HepG2 (cell line): Measurements from ENCODE around the gene MGA. TPM values are rescaled to one million over a fixed set of nuclear protein-coding genes. Genes with fewer than 3 reads are reported as not detected.

ENCODE experiments used
- DPF2 ChIP-seq: sonication (generic); formaldehyde crosslinking; IDR thresholded peaks from 2 replicates; pipeline ENCODE4 v1.4.0; 2020; ENCODE audit warnings: mild to moderate bottlenecking, low read depth, missing genetic modification reagents, borderline replicate concordance
- GABPB1 ChIP-seq: IDR thresholded peaks from 2 replicates; pipeline ENCODE4 v1.6.1; 2016; ENCODE audit warnings: mild to moderate bottlenecking, missing genetic modification reagents, moderate library complexity, missing compliant biosample characterization
- HDAC1 ChIP-seq: sonication (generic); formaldehyde crosslinking; IDR thresholded peaks from 2 replicates; pipeline ENCODE4 v1.5.1; 2020; ENCODE audit warnings: mild to moderate bottlenecking, missing genetic modification reagents
- NAIF1 ChIP-seq: sonication (generic); formaldehyde crosslinking; IDR thresholded peaks from 2 replicates; pipeline ENCODE4 v1.5.0; 2020; ENCODE audit warnings: mild to moderate bottlenecking, missing genetic modification reagents, borderline replicate concordance
- PRDM15 ChIP-seq: sonication (generic); formaldehyde crosslinking; IDR thresholded peaks from 2 replicates; pipeline ENCODE4 v1.4.0; 2020; ENCODE audit warnings: missing genetic modification reagents
- PRMT3 ChIP-seq: sonication (generic); formaldehyde crosslinking; IDR thresholded peaks from 2 replicates; pipeline ENCODE4 v1.8.1; 2022; ENCODE audit warnings: low read depth, mild to moderate bottlenecking, moderate library complexity, missing genetic modification reagents, borderline replicate concordance
- TRIM24 ChIP-seq: sonication (generic); formaldehyde crosslinking; IDR thresholded peaks from 2 replicates; pipeline ENCODE4 v1.8.0; 2022; ENCODE audit warnings: mild to moderate bottlenecking, missing genetic modification reagents
- ZHX2 ChIP-seq, 2 experiments: sonication (generic) in 1 of 2; formaldehyde crosslinking in 1 of 2; IDR thresholded peaks; 2 replicates each; pipeline versions ENCODE4 v1.6.1 to v1.9.0; 2014 to 2022; ENCODE audit warnings: antibody characterized with exemption in 1 of 2, borderline replicate concordance in 1 of 2, inconsistent platforms in 1 of 2, low read depth in 1 of 2, missing genetic modification reagents in 1 of 2
- ZNF138 ChIP-seq: sonication (generic); formaldehyde crosslinking; IDR thresholded peaks from 2 replicates; pipeline ENCODE4 v1.5.0; 2020; ENCODE audit warnings: mild to moderate bottlenecking, low read depth, missing genetic modification reagents
- ZNF143 ChIP-seq: sonication (generic); formaldehyde crosslinking; IDR thresholded peaks from 2 replicates; pipeline ENCODE4 v1.4.0; 2020; ENCODE audit warnings: missing genetic modification reagents
- ZNF451 ChIP-seq: sonication (generic); formaldehyde crosslinking; IDR thresholded peaks from 2 replicates; pipeline ENCODE4 v1.5.0; 2020; ENCODE audit warnings: mild to moderate bottlenecking, missing genetic modification reagents
- ZNF660 ChIP-seq: sonication (generic); formaldehyde crosslinking; IDR thresholded peaks from 2 replicates; pipeline ENCODE4 v1.5.1; 2020; ENCODE audit warnings: mild to moderate bottlenecking, low read depth, missing genetic modification reagents, borderline replicate concordance
- ZNF704 ChIP-seq: sonication (generic); formaldehyde crosslinking; IDR thresholded peaks from 2 replicates; pipeline ENCODE4 v1.8.1; 2023; ENCODE audit warnings: mild to moderate bottlenecking, inconsistent platforms, moderate library complexity, missing genetic modification reagents, borderline replicate concordance
- ZNF747 ChIP-seq: sonication (generic); formaldehyde crosslinking; IDR thresholded peaks from 2 replicates; pipeline ENCODE4 v1.8.1; 2023; ENCODE audit warnings: missing genetic modification reagents, mild to moderate bottlenecking, borderline replicate concordance
- ZNF749 ChIP-seq: sonication (generic); formaldehyde crosslinking; IDR thresholded peaks from 2 replicates; pipeline ENCODE4 v1.8.0; 2022; ENCODE audit warnings: mild to moderate bottlenecking, missing genetic modification reagents, moderate library complexity, borderline replicate concordance
- polyA plus RNA-seq, 8 experiments: library from polyadenylated mRNA; depleted of rRNA in 3 of 8; stranded (reverse) in 7 of 8; unstranded in 1 of 8; fragments of >200 nt; fragmentation: Illumina TruSeq in 4 of 8; extraction: Trizol in 4 of 8; gene quantifications; 2 replicates each; pipeline versions ENCODE4 v1.2.1 to v1.2.3, GENCODE V29; 2011 to 2016; ENCODE audit warnings: low read depth in 4 of 8, missing spikeins in 1 of 8, mixed read lengths in 1 of 8; ENCODE audit not compliant: insufficient read depth in 1 of 8
- total RNA-seq, 5 experiments: library from RNA; depleted of rRNA; stranded (reverse); fragments of >200 nt; fragmentation: Illumina TruSeq; extraction: Trizol; gene quantifications; 2 replicates each; pipeline ENCODE4 v1.2.3, GENCODE V29; 2016; ENCODE audit warnings: low read depth in 1 of 5

Gene MGA
- total and polyA plus RNA-seq, 2 of the 13 experiments (the other 11 are each of a cell fraction or from before 2014, with no cell fraction given) = 5.3 to 59.0 TPM

GRCh38 chr15:41774062-41774881 lies 114.1 kb downstream of the MGA start, which contains the start of gene MAPKBP1 (continued):
- TF ChIP-seq NAIF1 (CRISPR knock-in tag) (no peak; the same call in 1 of the 2 replicates), TRIM24 (CRISPR knock-in tag) (no peak), DPF2 (no peak; the same call in 1 of the 2 replicates), ZHX2 (IDR thresholded peaks at IDR 0.05; ENCODE audit: low read depth) (peak; percentile 83), ZHX2 (CRISPR knock-in tag; IDR thresholded peaks at IDR 0.05; ENCODE audit: borderline replicate concordance) (no peak), ZNF749 (CRISPR knock-in tag) (peak; percentile 90; the same call in 1 of the 2 replicates), GABPB1 (peak; percentile 87), ZNF138 (CRISPR knock-in tag) (no peak), ZNF143 (CRISPR knock-in tag) (peak; percentile 11; the same call in 1 of the 2 replicates), ZNF660 (no peak), PRMT3 (CRISPR knock-in tag) (0 out of 2 replicates have a peak, but pooled peaks have one; percentile 52), PRDM15 (CRISPR knock-in tag) (peak; percentile 51; the same call in 1 of the 2 replicates), ZNF451 (peak; percentile 88; the same call in 1 of the 2 replicates), ZNF704 (peak; percentile 38; the same call in 1 of the 2 replicates), HDAC1 (CRISPR knock-in tag) (peak; percentile 96), ZNF747 (CRISPR knock-in tag) (peak; percentile 99)
